HG03442 (cell line): ENCODE data around the gene TBCC.
A peak's percentile ranks its signal among the peaks of the same experiment; 100 is the strongest.

Experiments used
- ATAC-seq: cut with Tn5 transposase; IDR thresholded peaks from one replicate; pipeline ENCODE4 v1.9.1; 2021; ENCODE audit warnings: mild to moderate bottlenecking, moderate library complexity; ENCODE audit not compliant: unreplicated experiment

TBCC gene

GRCh38 chr6:42745640-42746462, at the start of gene TBCC:
Gene TBCC (minus strand): TSS chr6:42746103. CDS start chr6:42746073, 30 bp downstream.
- peak; percentile 78 for ATAC-seq

- no peak for ATAC-seq
Measured at GRCh38 chr6:42795651-42796050, 49.7 kb upstream of the TBCC start.

- no peak for ATAC-seq
Measured at GRCh38 chr6:42791706-42792320, 45.9 kb upstream of the TBCC start.

GRCh38 chr6:42790549-42791181, 44.8 kb upstream of the TBCC start:
- no peak for ATAC-seq

GRCh38 chr6:42788671-42789070, 42.8 kb upstream of the TBCC start:
- no peak for ATAC-seq

GRCh38 chr6:42787063-42787472, 41.2 kb upstream of the TBCC start:
- no peak for ATAC-seq

- no peak for ATAC-seq
Measured at GRCh38 chr6:42786525-42786985, 40.7 kb upstream of the TBCC start.

- ATAC-seq = no peak
Measured at GRCh38 chr6:42784717-42785498, 39.0 kb upstream of the TBCC start.

- no peak for ATAC-seq
Measured at GRCh38 chr6:42783876-42784642, 38.2 kb upstream of the TBCC start.

- ATAC-seq = peak; percentile 39
Measured at GRCh38 chr6:42783177-42783875, 37.4 kb upstream of the TBCC start.

GRCh38 chr6:42782689-42783176, 36.8 kb upstream of the TBCC start:
- ATAC-seq = no peak

GRCh38 chr6:42781796-42782688, 36.1 kb upstream of the TBCC start, which contains the start of gene BICRAL:
Gene BICRAL (plus strand): TSS chr6:42782052. CDS start chr6:42822023, 39,971 bp downstream.
- peak; percentile 6 for ATAC-seq

- no peak for ATAC-seq
Measured at GRCh38 chr6:42781546-42781795, 35.6 kb upstream of the TBCC start.

GRCh38 chr6:42779521-42779920, 33.6 kb upstream of the TBCC start:
- no peak for ATAC-seq

- ATAC-seq = no peak
Measured at GRCh38 chr6:42778122-42778521, 32.2 kb upstream of the TBCC start.

GRCh38 chr6:42777126-42777822, 31.4 kb upstream of the TBCC start:
- ATAC-seq = peak; percentile 29

GRCh38 chr6:42774821-42775487, 29.1 kb upstream of the TBCC start:
- peak; percentile 46 for ATAC-seq
